GM21381 (cell line): ENCODE measurements around the gene GSE1.
"Not testable (repeated sequence)": the region's sequence is repeated elsewhere in the genome, so short reads cannot be mapped to it uniquely, and the experiment has no call there.

ENCODE experiments used
- ATAC-seq: cut with Tn5 transposase; IDR thresholded peaks from one replicate; pipeline ENCODE4 v1.9.1; 2021; ENCODE audit warnings: mild to moderate bottlenecking, moderate library complexity; ENCODE audit not compliant: unreplicated experiment

Gene GSE1

GRCh38 chr16:85589688-85590505 lies 23.2 kb upstream of the GSE1 start:
- ATAC-seq: no peak

DNA sequence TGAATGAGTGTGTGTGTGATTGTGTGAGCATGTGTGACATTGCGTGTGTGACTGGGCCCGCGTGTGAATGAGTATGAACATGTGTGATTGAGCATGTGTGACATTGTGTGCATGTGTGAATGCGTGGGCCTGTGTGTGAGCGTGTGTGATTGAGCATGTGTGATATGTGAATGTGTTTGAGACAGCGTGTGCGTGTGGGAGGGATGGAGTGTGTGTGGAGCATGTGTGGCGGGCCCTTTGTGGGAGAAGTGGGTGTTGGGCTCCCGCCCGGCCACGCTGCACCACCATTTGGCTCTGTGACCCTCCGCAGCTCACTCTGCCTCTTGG lies 22.7 kb upstream of the GSE1 start:
- no peak for ATAC-seq

DNA sequence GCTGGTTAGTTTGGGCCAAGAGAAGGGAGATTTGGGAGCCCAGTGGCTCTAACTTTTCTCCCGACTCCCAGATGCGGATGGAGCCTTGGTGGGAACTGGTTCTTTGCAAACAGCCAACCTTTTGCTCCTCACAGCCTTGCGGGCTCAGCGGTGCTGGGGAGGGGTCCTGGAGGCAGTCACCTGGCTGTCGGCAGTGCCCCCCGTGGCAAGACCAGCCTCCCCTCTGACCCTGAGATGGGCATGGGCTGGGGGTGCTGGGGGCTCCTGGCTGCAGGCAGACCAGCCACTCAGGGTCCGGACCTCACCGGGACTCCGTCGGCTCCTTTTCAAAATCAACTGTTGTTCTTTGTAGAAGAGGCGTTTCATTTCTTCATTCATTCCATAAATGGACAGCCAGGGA lies 21.7 kb upstream of the GSE1 start:
- ATAC-seq: no peak

DNA sequence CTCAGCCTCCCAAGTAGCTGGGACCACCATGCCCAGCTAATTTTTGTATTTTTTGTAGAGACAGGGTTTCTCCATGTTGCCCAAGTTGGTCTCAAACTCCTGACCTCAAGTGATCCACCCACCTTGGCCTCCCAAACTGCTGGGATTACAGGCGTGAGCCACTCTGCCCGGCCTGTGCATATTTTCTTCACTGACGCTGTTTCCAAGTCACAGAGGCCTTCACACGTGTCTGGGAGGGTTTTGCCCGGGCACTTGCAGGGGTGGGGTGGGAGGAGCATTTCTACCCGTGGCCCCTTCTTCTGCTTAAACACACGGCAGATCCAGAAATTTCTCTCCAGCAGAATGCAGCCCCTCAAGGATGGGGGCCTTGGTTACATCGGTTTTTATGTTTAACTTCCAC lies 20.8 kb upstream of the GSE1 start:
- not testable (repeated sequence) for ATAC-seq

GRCh38 chr16:85592700-85593493 lies 20.2 kb upstream of the GSE1 start:
- no peak for ATAC-seq

GRCh38 chr16:85593494-85594221 lies 19.5 kb upstream of the GSE1 start:
- ATAC-seq: no peak

- ATAC-seq: no peak
These were observed 18.7 kb upstream of the GSE1 start for GRCh38 chr16:85594273-85594977.

- no peak for ATAC-seq
These were observed 18.0 kb upstream of the GSE1 start for GRCh38 chr16:85594978-85595661.

DNA sequence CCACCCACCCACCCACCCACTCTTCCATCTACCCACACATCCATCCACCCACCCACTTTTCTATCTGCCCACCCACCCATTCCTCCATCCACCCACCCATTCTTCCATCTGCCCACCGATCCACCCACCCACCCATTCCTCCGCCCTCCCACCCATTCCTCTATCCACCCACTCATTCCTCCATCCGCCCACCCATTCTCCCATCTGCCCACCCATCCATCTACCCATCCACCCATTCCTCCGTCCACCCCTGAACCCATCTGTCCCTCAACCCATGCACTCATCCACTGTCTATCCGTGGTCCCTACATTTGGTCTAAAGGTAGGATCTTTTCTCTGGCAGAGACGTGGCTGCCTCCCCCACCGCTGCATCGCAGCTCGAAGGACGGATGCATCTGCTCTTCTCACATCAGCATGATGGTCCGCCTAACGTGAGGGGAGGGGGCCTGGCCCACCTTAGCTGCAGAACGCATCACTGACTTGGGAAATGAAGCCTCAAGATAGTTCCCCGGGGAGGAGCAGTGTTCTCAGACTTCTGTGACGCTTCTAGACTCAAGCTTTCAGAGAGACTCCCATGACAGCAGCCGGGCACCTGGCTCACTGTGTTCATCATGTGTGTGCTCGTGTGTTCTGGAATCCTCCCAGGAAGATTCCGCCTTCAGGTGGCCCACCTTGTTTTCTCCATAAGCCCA lies 17.2 kb upstream of the GSE1 start:
- no peak for ATAC-seq

DNA sequence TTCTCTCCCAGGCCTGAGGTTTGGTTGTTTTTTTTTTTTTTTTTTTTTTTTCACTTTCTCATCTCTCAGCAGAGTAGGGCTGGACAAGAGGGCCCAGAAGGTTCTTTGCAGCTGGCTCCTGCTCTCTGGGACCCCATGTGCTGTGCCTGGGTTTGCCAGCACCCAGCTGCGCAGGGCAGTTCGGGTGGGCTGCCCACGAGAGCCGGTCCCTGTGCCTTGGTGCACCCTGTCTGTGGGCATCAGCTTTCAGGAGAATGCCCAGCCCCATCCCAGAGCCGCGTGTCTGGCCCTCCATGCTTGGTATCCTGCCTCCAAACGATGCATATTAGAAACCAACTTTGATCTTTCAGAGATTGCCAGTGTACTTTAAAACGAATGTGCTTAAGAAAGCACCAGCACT lies 15.0 kb upstream of the GSE1 start:
- ATAC-seq: no peak

DNA sequence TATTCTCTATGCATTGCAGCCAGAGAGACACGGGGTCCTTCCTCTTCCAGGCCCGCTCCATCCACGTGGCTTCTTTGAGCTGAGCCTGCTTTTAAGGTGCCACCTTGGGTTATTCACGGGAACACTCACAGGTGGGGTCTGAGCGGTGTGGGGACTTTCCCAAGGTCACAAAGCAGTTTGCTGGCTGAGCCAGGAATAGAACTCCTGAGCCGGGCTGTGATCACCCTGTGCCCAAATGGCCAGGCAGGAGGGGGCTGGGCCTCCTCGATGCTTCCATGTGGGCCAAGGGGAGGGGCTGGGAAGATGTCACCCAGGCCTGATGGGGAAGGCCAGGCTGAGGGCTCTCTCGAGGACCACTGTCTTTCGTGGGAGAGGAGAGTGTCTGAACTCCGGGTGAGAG lies 13.0 kb upstream of the GSE1 start:
- ATAC-seq: no peak

- ATAC-seq: no peak
These were observed 12.4 kb upstream of the GSE1 start for GRCh38 chr16:85600530-85601271.

DNA sequence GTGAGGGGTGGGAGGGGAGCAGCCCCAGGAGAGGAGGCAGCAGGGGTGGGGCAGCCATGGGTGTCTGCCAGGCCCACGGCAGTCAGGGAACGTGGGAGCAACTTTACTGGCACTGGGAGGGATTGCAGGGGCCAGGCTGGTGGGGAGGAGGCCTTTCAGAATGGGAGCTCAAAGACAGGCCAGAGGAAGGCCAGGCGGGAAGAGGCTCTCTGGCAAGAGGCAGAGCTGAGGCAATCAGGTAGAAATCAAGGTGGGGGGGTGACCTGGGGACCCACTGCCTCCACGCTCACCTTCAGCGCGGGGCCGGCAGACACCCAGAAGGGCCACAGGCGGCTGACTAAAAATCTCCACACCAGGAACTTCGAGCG lies 11.9 kb upstream of the GSE1 start:
- ATAC-seq: no peak

DNA sequence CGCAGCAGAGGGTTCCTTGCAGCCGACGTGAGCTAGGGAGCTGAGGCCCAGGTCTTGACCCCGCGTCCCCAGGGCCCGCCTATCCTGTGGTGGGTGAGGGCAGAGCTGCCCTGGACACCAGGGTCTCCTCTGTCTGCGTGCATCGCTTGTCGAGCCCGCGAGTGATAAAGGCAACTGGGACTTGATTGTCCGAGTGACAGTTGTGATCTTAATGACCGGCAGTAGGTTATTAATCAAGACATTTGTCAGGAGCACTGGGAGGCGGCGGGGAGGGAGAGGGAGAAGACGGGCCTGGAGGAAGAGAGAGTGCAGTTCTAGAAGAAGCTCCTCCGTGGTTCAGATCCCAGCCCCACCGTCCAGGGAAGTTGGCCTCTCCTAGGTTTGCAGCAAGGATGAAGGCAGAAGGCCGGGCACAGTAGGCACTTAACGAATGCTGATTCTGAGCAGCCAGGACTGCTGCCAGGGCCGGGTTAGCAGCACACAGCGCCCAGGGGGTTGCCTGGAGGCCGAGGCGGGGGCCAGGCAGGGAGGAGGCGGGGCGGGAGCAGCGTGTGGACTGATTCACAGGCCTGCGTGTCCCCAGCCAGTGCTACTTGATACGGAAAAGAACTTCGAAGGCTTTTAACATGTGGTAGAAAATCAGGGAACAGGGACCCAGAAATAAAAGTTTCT lies 11.3 kb upstream of the GSE1 start:
- no peak for ATAC-seq

- no peak for ATAC-seq
These were observed 10.5 kb upstream of the GSE1 start for GRCh38 chr16:85602402-85603202.

DNA sequence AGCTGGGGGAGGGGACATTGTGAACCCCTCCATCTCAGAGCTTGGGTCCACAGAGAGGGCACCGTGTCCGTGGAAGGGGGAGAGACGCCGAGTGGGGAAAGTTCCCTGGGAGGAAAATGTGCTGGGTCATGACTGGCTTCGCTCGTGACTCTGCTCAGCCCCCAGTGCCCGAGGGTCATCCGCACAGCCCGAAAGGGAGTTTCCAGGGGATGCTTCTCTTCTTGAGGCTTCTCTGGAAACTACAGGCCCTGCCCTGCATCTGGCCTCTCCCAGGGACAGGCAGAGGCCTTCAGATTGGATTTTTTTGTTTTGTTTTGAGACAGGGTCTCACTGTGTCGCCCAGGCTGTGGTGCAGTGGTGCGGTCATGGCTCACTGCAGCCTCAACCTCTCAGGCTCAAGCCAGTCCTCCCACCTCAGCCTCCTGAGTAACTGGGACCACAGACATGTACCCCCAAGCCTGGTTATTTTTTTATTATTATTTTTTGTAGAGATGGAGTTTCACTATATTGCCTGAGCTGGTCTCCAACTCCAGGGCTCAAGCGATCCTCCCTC lies 9.8 kb upstream of the GSE1 start:
- no peak for ATAC-seq

DNA sequence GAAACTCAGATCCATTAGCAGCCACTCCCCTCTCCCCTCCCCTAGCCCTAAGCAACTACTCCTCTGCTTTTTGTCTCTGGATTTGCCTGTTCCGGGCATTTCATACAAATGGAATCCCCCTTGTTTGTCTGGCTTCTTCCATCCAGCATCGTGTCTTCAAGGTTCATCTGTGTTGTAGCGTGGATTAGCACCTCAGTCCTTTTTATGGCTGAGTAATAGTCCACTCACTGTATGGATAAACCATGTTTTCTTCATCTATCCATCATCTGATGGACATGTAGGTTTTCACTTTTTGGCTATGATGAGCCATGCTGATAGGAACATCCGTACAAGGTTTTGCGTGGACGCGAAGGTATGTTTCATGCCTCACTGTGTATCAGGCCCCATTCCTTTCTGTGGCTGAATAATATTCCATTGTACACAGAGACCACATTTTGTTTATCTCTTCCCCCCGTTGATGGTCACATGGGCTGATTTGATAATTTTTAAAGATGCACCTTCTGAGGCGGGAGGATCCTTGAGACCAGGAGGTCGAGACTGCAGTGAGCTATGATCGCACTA lies 8.9 kb upstream of the GSE1 start:
- no peak for ATAC-seq
